DMS79 treated with DMSO at 0.1 percent for 48 hours (cell line): ENCODE data around the gene RYR3.
"Not testable (repeated sequence)": the region's sequence is repeated elsewhere in the genome, so short reads cannot be mapped to it uniquely, and the experiment has no call there.

Source experiments
- DNase-seq: peaks from one replicate; lab custom pipeline; 2025; lab: John Stamatoyannopoulos, UW

RYR3 gene

DNA sequence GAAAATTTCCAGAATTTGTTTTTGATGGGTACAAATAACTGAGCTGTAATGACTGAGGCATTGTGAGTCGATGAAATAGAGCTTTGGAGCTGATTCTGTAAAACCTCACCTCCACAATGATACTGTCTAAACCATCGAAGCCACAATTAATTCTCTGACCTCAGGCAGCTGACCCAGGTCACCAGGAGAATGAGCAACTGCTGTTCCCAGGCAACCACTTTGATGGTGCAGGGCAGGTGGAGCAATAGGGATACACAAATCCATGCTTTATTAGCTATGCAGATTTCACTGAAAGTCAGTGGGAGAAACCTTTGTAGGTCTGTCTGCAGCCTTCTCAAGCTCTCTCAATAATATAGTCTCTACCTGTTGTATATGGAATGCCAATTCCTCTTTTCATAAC, 204.4 kb downstream of the RYR3 start:
- DNase-seq, result no peak

DNA sequence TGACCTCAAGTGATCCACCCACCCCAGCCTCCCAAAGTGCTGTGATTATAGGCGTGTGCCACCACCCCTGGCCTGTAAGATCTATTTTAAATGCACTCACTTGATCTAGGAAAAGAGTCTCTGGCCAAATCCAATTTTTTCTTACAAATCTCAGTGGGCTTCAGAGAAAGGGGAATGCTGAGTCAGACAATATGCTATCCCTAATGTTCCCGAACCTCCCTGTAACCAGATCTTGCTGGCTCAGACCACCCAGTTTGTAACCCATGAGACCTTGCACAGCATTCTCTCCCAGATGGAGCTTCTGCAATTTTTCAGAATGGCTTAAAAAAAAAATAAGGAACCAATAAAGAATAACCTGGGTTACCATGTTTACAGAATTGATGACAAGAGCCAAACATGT, 205.8 kb downstream of the RYR3 start:
- no peak for DNase-seq

DNA sequence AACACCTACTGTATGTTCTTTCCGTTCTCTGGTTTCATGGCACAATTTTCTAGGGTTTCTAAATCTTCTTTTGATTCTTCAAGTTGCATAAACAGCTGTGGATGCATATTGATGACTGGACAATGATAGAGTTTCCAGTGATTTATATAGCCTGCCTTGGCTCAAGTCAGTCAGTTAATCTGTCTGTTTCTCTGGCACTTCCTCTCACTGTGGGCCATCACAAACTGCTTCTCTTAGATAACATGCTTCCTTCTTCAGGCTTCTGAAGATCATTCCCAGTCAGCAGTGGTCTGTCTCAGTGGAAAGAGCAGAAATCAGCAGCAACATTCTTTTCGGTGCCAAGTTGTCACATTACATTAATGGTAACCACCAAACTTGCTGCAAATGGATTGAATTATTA, 207.2 kb downstream of the RYR3 start:
- no peak for DNase-seq

DNA sequence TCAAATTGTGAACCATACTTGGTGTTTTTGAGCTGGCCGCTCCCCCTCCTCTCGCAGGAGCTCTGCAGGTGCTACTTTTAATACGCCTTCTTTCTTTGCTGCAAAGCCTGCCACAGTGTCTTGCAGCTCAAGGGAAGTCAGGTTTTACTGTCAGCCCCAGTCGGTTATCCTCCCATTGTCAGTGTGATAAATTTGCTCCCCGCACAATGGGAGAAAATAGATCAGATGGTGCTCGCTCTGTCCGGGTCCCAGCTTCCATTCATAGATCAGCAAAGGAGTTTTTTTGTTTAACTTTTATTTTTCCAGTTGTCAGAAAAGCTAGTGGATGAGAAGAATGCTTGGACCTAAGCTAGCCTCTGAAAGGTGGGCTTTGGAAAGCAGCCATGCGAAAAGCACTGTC, 207.7 kb downstream of the RYR3 start:
- DNase-seq, result no peak

DNA sequence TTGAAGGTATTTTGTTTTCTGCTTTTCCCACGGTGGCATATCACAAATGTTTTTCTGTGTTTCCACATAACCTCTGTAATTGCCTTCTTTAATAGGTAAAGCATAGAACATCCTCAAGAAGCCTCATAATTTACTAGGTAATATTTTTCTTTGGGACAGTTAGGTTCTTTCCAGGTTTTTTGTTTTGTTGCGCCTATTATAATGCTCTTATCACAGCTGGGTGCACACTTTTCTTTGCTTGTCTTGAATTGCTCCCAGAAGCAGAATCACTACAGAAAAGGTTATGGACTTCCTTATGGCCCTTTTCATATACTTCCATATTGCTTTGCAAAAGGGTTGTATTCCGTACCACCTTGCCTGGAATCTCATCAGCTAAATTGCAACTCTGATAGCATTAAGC, 213.5 kb downstream of the RYR3 start:
- DNase-seq, result no peak

DNA sequence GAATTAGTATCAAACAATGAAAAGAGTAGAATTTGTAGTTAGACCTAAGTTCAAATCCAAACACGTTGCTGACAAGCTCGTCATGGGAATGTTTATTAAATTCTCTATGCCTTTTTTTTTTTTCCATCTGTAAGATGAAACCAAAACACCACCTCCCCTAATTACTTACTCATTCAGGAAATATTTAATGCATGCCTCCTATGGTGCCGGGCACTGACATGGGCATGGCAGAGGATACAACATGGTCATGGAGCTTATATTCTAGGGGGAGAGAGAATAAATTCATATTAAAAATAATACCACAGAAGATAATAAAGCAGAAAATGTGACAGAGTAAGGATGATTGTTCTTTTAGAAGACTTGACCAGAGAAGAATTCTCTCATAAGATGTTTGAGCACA, 215.8 kb downstream of the RYR3 start:
- no peak for DNase-seq

DNA sequence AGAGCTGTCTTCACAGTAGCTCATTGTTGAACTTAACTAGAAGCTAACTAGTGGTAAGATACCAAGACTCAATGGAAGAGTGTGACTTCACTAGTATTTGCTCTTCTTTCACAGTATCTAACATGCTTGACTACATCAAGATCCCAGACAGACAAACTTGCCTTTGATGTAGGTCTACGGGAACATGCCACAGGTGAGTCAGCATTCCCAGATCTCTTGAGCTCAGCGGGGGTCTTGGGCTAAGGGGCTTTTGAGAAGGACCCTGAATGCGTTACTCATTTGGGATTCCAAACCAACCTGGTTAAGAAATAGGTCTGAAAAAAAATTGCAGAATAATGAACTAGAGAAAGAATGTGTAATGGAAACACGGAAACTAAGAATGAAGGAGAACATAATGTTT, 222.4 kb downstream of the RYR3 start:
- no peak for DNase-seq

DNA sequence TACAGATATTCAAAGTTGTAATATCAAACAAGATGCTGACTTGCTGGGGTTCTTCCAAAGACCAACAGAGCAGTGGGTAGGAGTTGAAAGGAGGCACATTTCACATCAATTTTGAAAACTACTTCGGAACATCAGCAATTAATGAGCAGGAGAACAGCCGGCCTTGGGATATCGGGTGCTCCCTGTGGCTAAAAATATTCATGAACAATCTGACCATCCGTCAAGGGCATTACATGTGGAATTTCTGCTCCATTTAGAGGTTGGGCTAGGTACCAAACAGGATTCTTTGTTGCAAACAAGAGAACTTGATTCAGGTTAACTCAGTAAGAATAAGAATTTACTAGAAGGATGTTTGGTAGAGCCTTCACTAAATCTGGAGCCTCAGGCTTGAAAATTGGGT, 223.9 kb downstream of the RYR3 start:
- DNase-seq, result no peak

DNA sequence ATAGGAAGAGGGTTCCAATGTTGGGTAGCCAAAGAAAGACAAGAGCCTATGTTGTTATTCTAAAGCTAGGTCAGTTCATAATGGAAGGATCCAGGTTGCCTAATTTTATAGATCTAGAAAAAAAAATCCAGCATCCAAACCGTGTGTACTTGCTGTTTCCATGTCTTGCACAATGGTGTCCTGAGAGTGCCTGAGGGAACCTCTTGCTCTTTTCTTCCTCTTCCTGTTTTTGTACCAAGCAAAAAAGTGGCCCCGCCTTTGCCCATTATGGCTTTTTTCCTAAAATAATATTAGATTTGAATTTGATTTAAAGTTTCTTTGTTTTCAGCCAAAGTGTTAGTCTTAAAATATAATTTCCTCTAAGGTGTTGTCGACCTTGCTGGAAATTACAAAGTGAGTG, 224.4 kb downstream of the RYR3 start:
- DNase-seq, result no peak

DNA sequence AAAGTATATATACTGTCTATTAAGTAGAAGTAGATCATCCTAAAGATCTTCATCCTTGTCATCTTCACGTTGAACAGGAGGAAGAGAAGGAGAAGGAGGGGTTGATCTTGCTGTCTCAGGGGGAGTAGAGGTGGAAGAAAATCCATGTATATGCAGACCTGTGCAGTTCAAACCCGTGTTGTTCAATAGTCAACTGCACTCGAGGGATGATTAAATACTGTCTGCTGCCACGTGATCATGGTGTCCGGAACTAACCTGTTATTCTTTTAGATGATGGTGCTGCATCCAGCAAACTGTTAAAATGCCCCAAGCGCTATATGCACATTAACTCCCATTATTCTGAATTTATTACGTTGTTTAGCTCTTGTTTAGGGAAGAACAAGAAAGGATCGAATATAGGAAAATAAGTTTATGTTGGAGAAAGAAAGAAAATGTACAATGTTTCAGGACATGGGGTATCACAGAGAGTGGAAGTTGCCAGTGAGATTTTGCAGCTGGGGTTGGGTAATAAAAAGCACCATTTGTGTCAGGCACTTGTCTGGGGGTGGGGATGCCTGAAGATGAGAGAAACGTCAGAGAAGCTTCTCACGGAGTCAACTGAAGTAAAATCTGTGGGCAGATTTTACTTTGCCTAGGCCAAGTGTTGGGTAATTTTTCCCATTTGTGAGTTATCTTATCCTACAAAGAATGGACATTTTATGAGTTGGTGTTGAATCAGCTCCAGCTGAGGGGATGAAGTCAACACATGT, 229.2 kb downstream of the RYR3 start:
- no peak for DNase-seq

DNA sequence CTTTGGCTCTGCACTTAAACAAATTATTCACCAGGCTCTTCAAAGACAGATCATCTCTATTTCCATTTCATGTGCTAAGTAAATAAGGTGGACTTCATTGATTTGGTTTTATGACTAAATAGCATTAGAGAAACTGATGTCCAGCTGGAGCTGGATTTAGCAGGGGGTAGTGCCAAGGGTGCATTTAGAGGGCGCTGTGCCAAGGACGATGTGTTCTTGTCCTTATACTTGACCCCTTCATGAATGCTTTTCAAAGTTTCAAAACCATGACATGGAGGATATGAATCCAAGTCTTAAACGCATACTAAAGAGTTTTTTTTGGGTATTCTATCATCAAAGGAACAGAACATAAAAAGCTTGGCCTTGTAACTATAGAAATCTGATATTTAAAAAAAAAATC, 233.2 kb downstream of the RYR3 start:
- no peak for DNase-seq

DNA sequence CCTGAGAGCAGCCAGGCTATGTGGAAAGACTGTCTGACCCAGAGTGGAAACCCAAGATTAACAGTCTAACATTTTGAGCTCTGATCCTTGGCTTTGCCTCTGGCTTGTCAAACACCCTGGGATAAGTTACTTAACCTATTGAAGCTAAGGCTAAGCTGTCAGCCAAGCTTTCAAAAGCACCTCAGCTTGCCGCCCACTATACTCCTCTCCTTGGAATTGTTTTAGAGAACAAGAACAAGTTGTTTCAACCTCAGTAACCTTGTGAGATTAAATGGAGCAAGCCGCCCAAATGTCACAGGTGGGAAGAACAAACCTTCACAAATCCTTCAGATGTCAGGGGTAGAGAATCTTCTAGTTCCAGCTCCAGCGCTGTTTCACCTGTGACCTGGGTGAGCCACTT, 235.1 kb downstream of the RYR3 start:
- no peak for DNase-seq

DNA sequence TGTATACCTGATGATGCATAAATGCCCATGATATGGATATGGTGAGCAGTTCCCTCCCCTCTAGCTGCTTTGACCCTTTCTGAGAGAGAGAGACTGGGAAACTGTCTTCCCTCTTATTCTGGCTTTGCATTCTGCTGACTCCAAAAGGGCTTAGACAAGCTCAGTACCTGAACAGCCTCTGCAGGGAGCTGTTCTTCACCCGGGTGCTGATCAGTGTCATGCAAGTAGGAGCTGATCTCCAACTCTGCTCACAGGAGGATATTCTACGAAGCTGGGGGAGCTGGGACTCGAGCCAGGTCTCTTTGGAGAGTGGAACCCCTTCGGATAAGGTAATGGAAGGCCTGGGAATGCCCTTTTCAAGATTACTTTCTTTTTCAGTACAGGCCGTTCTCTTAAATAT, 237.1 kb downstream of the RYR3 start:
- no peak for DNase-seq

DNA sequence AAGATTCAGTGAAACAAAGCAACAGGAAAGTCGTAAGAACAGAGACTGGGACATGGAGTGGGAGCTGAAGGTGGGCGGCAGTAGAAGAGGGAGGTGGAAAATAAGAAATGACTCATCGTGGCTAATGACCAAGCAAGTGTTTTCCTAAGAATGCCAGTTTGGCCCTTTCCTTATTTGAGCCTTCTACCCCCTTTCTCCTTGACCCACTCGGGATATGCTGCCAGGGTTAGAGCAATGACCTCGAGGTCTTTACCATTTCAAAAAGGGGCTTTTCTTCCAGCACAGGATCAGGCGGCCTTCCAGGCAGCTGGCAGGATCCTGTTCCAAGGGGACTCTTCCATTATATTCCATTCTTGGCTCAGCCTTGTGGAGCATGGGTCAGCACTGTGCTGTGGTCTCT, 241.1 kb downstream of the RYR3 start:
- no peak for DNase-seq

DNA sequence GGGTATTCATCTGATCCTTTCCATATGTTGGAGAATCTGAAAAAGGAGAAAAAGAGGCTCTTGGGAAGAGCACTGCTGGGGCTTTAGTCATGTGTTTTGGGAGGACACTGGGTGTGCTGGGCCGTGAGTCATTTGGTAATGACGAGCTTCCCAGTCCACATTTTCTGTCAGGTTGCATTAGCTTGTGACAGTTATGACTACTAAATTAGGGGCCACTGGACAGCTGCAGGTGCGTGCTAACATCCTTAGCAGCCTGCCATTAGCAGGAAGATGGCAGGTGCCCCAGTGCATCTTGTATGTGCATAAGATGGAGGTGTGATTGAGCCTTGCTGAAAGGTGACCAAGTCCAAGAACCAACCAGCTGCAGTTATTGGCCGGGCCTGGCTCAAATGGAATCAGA, 242.4 kb downstream of the RYR3 start:
- DNase-seq, result no peak

DNA sequence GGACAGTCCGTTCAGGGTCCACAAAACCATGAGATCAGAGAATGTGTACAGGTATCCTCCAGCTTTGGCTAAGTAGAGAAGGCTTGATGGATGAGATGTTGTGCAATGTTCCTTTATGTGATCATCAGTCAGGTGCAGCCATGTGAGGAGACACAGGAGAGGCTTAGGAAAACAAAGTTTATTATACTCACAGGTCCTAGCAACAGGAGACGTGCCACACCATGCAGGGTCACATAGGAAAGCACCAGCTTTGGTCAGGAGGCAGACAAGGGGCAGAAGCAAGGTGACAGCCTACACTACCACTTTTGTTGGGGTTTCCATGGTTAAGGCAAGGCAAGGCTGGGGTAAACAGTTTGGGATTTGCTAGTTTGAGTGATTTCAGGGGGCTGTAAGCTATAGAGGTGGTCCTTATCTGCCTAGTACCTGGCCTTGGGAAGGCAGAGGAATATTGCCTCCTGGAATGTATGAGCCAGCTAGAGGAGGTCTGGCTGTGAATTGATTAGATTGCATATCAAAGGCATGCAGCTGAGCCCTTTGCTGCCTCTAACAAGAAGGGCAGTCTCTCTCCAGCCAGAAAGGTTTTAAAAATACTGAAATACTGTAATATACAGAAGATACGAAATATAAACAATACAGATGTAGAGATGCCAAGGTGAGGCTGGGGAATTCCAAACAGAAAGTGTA, 248.6 kb downstream of the RYR3 start:
- DNase-seq, result no peak

DNA sequence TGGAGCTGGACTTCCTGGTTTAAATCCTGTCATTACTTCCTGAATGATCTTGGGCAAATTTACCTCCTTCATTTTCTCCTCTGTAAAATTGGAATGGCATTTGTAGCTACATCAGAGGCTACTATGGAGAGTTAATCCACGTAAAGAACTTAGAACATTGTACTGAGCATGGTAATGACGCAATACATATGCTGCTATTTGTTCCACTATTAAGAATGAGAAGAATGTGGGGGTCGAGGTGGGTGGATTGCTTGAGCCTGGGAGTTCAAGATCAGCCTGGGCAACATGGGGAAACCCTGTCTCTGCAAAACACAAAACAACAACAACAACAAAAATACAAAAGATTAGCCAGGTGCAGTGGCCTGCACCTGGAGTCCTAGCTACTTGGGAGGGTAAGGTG, 250.6 kb downstream of the RYR3 start:
- DNase-seq, result no peak

DNA sequence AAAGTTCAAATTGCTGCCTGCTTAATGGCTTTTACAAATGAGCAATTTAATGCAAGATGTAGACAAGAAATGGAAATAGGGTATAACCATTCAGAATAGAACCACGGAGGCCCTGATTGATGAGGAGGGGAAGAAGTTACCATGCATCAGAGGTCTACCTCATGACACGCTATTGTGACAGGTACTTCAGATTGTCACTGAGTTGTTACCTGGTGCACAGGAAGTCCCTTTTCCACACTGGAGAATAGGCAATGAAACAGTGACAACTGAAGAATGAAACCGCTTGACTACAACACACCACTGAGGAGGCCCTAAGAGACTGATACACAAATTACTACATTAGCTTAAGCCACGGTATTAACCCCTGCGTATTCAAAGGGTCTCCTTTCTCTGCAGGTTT, 251.2 kb downstream of the RYR3 start:
- DNase-seq, result no peak

DNA sequence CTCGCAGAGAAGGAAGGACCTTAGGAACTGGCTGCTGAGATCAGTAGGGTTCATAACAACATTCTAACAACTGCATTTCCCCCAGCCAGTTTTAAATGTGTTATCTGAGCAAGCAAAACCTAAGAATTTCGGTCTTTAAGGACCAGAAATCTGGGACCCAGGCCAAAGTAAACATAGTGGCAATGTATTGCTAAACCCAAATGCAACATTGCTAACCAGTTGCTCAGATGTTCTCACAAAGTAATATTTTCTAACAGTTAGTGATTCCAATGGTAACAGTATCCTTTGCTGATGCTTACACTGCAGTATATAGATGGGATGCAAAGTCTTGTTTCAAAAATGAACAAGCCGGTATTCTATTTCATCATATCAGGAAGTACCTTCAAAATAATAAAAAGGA, 254.3 kb downstream of the RYR3 start:
- DNase-seq, result no peak

DNA sequence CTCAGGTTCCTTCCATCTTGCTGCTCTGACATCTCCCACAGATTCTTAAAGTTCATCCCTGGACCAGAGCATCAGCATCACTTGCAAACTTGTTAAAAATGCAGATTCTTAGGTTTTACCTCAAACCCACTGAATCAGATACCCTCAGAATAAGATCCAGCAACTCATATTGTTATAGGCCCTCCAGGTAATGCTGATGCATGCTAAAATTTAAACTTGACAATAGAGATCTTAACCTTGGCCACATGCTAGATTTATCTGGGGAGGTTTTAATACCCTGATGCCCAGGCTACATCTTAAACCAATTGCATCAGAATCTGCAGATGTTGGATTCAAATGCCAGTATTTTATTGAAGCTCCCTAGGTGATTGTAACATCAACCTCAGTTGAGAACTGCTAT, 256.9 kb downstream of the RYR3 start:
- DNase-seq, result no peak

DNA sequence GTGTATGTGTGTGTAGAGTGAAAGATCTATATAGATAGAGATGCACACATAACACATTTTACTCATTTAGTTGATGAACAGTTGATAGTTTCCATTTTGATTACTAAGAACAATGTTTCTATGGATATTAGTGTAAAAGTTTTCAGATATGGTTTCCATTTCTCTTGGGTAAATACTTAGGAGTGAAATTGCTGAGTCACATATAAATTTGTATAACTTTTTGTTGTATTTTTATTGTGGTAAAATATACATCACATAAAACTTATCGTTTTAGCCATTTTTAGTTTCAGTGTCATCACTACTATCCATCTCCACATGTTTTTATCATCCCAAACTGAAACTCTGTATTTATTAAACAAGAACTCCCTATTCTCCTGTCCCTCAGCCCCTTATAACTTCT, 258.3 kb downstream of the RYR3 start:
- DNase-seq, result no peak

DNA sequence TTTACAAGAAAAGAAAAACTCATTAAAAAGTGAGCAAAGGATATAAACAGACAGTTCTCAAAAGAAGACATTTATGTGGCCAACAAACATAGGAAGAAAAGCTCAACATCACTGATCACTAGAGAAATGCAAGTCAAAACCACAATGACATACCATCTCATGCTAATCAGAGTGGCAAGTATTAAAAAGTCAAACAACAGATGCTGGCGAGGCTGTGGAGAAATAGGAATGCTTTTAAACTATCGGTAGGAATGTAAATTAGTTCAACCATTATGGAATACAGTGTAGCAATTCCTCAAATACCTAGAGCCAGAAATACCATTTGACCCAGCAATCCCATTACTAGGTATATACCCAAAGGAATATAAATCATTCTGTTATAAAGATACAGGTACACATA, 267.1 kb downstream of the RYR3 start:
- DNase-seq, result not testable (repeated sequence)

DNA sequence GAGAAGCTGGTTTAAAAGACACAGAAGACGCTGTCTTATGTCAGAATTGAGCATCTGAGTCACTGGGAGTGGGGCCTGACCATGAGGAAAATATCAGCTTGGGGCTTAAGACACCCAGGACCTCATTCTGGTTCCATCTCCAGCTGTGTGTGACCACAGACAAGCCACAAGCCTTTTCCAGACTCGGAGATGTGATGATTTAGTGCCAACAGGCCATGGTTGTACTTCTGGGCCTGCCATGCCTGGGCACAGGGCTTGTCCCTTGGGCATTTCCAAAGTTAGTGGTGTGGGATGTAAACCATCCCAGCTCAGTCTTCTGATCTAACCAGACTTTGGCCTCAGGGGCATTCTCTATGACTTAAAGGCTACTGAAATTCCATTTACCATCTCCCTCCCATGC, 269.8 kb downstream of the RYR3 start:
- no peak for DNase-seq

DNA sequence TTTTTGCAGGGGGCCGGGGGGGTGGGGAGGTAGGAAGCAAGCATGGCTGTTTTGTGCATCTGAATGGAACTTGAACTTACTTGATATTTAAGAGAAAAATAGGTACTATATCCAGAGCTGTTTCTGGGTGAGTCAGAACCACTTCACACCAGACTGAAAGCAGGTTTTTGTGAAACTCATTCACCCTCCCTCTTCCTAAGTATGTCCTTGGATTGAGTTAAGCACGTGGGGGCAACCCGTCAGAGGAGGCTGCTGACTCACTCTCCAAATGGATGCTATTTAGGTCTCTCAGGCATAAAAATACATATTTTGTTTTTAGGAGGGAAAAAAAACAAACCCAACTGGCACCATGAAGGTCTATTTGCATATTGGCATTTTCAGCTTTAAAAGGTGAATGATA, 270.3 kb downstream of the RYR3 start:
- no peak for DNase-seq
